ENCODE results near the gene BAIAP2. TPM values are rescaled to one million over a fixed set of nuclear protein-coding genes. Genes with fewer than 3 reads are reported as not detected.
"Not testable (repeated sequence)": the region's sequence is repeated elsewhere in the genome, so short reads cannot be mapped to it uniquely, and the experiment has no call there.

Gene BAIAP2
- total RNA-seq, 1 donor from 2014 or later, result 48.7 TPM

GRCh38 chr17:81074875-81075274, 39.9 kb downstream of the BAIAP2 start:
- no peak for TF ChIP-seq CTCF (IDR thresholded peaks at IDR 0.05; ENCODE audit: insufficient read depth, low read length, severe bottlenecking)
- FAIRE-seq (no peak), DNase-seq (ENCODE audit: low read depth) (no peak)
- no peak overlapping the region for H3K4me3 ChIP-seq (ENCODE audit: low read depth, low read length)
- H3K36me3 ChIP-seq (ENCODE audit: control insufficient read depth, insufficient read depth, low read length), result peaks cover 20% of the 10 kb centered on the region
- no peaks in the 10 kb centered on the region for H3K27me3 ChIP-seq (ENCODE audit: control insufficient read depth, insufficient read depth, low read length)

DNA sequence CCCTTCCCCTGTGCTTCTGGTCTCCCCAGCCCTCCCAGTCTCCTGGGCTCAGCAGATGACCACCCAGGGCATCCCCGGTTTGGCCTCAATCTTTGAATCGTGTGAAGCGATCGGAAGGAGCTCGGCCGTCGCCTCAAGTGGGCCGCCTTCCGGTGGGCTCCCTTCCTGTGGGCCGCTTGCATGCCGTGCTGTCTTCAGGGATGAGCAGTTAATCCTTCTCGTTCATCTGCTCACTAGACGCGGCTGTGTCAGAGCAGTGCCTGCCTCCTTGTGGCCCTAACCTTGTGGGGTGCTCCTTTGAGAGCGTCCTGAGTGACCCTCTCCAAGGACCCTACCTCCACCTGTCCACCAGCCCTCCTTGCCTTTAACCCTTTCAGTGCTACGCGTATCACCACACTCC, 40.4 kb downstream of the BAIAP2 start:
- Histone ChIP-seq H3K27me3 (ENCODE audit: control insufficient read depth, insufficient read depth, low read length) (no peaks in the 10 kb centered on the region), H3K36me3 (ENCODE audit: control insufficient read depth, insufficient read depth, low read length) (peaks cover 20% of the 10 kb centered on the region), H3K4me3 (ENCODE audit: low read depth, low read length) (no peak overlapping the region)
- no peak for TF ChIP-seq CTCF (IDR thresholded peaks at IDR 0.05; ENCODE audit: insufficient read depth, low read length, severe bottlenecking)
- no peak for FAIRE-seq
- DNase-seq (ENCODE audit: low read depth), result no peak

- DNase-seq (ENCODE audit: low read depth), result no peak
- no peak for TF ChIP-seq CTCF (IDR thresholded peaks at IDR 0.05; ENCODE audit: insufficient read depth, low read length, severe bottlenecking)
- Histone ChIP-seq H3K27me3 (ENCODE audit: control insufficient read depth, insufficient read depth, low read length) (no peaks in the 10 kb centered on the region), H3K36me3 (ENCODE audit: control insufficient read depth, insufficient read depth, low read length) (peaks cover 20% of the 10 kb centered on the region), H3K4me3 (ENCODE audit: low read depth, low read length) (no peak overlapping the region)
- no peak for FAIRE-seq
Measured at GRCh38 chr17:81076141-81076679, 41.3 kb downstream of the BAIAP2 start.

DNA sequence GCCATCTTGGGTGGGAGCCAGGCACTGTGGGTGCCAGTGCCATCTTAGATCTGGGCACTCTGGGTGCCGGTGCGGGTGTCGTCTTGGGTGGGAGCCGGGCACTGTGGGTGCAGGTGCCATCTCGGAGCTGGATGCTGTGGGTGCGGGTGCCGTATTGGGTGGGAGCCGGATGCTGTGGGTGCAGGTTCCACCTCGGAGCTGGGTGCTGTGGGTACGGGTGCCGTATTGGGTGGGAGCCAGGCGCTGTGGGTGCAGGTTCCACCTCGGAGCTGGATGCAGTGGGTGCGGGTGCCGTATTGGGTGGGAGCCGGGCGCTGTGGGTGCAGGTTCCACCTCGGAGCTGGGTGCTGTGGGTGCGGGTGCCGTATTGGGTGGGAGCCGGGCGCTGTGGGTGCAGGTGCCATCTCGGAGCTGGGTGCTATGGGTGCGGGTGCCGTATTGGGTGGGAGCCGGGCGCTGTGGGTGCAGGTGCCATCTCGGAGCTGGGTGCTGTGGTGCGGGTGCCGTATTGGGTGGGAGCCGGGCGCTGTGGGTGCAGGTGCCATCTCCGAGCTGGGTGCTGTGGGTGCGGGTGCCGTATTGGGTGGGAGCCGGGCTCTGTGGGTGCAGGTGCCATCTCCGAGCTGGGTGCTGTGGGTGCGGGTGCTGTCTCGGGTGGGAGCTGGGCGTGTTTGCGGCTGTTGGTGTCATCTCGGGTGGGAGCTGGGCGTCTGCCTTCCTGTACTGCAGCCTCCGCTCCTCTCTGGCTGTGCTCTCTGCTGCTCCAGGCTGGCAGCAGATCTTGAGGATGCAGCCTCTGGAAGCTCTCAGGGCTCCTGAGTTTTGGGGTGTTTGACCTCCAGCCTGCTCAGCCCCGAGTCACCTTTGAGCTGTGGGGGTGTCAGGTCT, 43.3 kb downstream of the BAIAP2 start:
- FAIRE-seq, result peak; percentile 32
- not testable (repeated sequence) for H3K27me3 ChIP-seq (ENCODE audit: control insufficient read depth, insufficient read depth, low read length); DNase-seq (ENCODE audit: low read depth); H3K4me3 ChIP-seq (ENCODE audit: low read depth, low read length)
- peaks cover 17% of the 10 kb centered on the region for H3K36me3 ChIP-seq (ENCODE audit: control insufficient read depth, insufficient read depth, low read length)

- no peaks in the 10 kb centered on the region for H3K27me3 ChIP-seq (ENCODE audit: control insufficient read depth, insufficient read depth, low read length)
- H3K36me3 ChIP-seq (ENCODE audit: control insufficient read depth, insufficient read depth, low read length), result peaks cover 22% of the 10 kb centered on the region
- no peak overlapping the region for H3K4me3 ChIP-seq (ENCODE audit: low read depth, low read length)
- no peak for TF ChIP-seq CTCF (IDR thresholded peaks at IDR 0.05; ENCODE audit: insufficient read depth, low read length, severe bottlenecking)
- FAIRE-seq, result no peak
- no peak for DNase-seq (ENCODE audit: low read depth)
Measured at GRCh38 chr17:81080019-81080418, 45.1 kb downstream of the BAIAP2 start.

GRCh38 chr17:81081222-81082176, 46.5 kb downstream of the BAIAP2 start:
- Histone ChIP-seq H3K36me3 (ENCODE audit: control insufficient read depth, insufficient read depth, low read length) (peaks cover 21% of the 10 kb centered on the region), H3K27me3 (ENCODE audit: control insufficient read depth, insufficient read depth, low read length) (no peaks in the 10 kb centered on the region), H3K4me3 (ENCODE audit: low read depth, low read length) (no peak overlapping the region)
- TF ChIP-seq CTCF (IDR thresholded peaks at IDR 0.05; ENCODE audit: insufficient read depth, low read length, severe bottlenecking), result no peak
- DNase-seq (ENCODE audit: low read depth) (no peak), FAIRE-seq (no peak)

All from bronchial epithelial cell (primary cell).